Fibroblast of villous mesenchyme (primary cell): ENCODE data around the gene AADACL3. TPM values are rescaled to one million over a fixed set of nuclear protein-coding genes. Genes with fewer than 3 reads are reported as not detected.
"Not testable (repeated sequence)": the region's sequence is repeated elsewhere in the genome, so short reads cannot be mapped to it uniquely, and the experiment has no call there.

Source experiments
- DNase-seq: peaks from one replicate; pipeline ENCODE4 v3.0.0-alpha.2; 2010; ENCODE audit warnings: low read depth
- H3K4me3 ChIP-seq: 2 replicates; pipeline ENCODE4 v1.5.1; 2011; ENCODE audit warnings: low read depth, mild to moderate bottlenecking, low read length
- CTCF ChIP-seq: IDR thresholded peaks from 2 replicates; pipeline ENCODE4 v1.5.1; 2012; ENCODE audit warnings: low read depth, mild to moderate bottlenecking, low read length; ENCODE audit not compliant: insufficient read depth
- total RNA-seq: library from RNA; depleted of rRNA; stranded (reverse); fragments of >200 nt; gene quantifications from 2 replicates; pipeline ENCODE4 v1.2.3, GENCODE V29; 2012

AADACL3 gene
- total RNA-seq, 1 donor: not detected

GRCh38 chr1:12714710-12715475 lies 1.0 kb upstream of the AADACL3 start:
- DNase-seq: no peak
- no peak overlapping the region for H3K4me3 ChIP-seq
- no peak for TF ChIP-seq CTCF

GRCh38 chr1:12717301-12717838 lies 1.5 kb downstream of the AADACL3 start:
- no peak for DNase-seq
- TF ChIP-seq CTCF: no peak
- no peak overlapping the region for H3K4me3 ChIP-seq

- no peak for TF ChIP-seq CTCF
- no peak overlapping the region for H3K4me3 ChIP-seq
- DNase-seq: no peak
These were observed 6.7 kb downstream of the AADACL3 start for GRCh38 chr1:12722626-12723025.

GRCh38 chr1:12728391-12728790 lies 12.5 kb downstream of the AADACL3 start:
- no peak for TF ChIP-seq CTCF
- DNase-seq: no peak
- no peak overlapping the region for H3K4me3 ChIP-seq

GRCh38 chr1:12730156-12730555 lies 14.2 kb downstream of the AADACL3 start:
- no peak overlapping the region for H3K4me3 ChIP-seq
- no peak for TF ChIP-seq CTCF
- DNase-seq: no peak

GRCh38 chr1:12731084-12731483 lies 15.2 kb downstream of the AADACL3 start:
- not testable (repeated sequence) for DNase-seq, H3K4me3 ChIP-seq

- H3K4me3 ChIP-seq: no peak overlapping the region
- DNase-seq: no peak
- no peak for TF ChIP-seq CTCF
These were observed 18.7 kb downstream of the AADACL3 start for GRCh38 chr1:12734651-12735050.
